ENCODE data around the gene KCNG2.

KCNG2 gene

DNA sequence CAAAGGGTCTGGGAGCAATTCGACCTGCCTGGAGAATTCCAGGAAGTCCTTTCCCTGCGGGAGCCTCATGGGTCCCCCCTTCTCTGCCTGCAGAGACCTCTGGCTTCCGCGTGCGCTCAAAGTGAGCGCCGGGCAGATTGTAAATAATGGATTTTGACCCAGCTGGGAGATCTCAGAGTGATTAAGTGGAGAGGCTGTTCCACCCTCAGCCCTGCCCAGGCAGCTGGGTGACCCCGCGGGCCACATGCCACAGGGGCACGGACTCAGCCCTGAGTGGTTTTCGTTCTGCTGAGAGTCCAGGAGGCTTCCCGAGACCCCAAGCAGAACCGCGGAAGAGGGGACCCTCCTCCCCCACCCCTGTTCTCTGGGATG is 1.2 kb downstream of the KCNG2 start:
- no peak for DNase-seq (ENCODE audit: low read depth in 3 of 3)

DNA sequence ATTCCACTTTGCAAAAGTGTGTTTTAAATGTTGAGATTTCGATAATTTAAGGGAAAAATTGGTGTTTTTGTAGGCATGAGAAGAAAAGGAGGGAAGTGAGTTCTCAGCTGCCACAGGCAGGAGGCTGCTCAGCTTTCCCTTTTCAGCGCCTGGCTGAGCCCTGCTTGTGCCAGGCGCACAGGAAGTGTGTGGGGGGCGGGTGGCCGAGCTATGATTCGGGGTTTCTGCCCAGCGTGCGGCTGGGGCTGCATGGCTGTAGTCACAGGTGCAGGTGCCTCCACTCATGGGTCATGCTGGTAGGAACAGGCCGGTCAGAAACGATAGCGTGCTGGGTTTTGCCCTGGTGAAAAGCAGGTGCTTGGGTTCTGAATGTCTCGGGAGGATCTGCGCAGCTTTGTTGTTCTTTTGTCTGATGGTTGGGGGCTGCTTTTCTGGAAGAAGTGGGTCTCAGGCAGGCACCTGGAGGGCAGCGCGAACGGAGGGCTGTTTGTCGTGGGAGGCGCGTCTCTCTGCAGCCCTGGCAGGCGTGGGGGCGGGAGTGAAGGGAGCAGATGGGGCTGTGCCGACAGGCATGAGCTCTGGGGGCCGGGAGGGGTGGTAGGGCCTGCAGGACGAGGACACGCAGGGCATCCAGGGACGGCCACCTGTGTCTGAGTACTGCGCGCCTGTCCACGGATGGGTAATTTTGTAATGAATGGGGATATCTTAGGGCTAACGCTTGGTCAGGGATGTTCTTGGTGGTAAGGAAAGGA is 2.1 kb downstream of the KCNG2 start:
- DNase-seq (ENCODE audit: low read depth in 3 of 3), result no peak

DNA sequence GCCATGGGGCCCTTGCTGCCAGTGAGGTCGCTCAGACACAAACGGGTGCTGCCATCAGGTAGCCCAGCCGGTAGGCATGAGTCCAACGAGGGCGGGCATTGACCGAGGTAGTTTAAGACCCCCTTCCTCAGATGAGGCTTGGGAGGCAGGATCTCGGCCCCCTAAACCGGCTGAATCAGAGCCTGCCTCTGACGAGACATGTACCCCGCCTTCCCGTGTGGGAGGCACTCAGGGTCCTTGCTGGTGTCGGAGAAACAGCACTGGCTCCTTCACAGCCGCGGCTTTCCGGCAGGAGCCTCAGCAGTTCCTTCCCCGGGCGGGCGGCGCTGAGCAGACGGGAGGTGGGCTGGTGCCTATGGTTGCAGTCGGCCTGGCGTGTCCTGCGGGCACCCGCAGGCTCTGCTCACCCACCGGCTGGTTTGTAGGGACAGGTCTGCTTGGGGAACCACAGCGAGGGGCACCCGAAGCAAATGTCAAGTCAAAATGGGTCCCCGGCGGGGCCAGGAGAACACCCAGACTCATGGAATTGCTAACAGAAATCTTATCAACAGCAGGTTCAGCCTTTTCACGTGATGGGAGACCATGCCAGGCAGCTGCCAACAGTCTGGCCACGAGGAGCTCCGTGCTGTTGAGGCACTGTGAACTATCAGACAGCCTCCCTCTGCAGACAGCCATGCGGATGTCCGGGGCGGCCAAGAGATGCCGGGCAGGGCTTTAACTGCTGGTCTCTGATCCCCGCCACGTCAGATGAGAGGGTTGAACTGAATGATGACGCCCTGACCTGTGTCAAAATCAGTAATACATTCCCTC is 2.8 kb downstream of the KCNG2 start:
- no peak for DNase-seq (ENCODE audit: low read depth in 3 of 3)

DNA sequence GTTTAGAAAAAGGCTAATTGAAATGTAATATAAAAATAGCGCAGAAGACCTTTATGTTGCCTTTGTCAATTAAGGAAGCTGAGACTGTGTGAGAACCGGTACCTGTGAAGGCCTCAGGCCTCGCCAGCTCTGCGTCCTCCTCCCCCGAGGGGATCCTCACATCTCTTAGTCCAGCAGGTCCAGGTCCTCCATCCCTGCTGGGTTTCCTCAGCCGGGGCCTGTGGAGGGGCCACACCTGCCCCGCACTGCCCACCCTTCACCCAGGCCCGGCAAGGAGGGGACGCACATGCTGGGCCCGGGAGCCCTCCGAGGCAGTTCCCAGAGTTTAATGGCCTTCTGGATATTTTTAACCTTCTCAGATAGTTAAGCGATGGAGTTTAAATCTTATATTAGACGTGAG is 3.5 kb downstream of the KCNG2 start:
- DNase-seq (ENCODE audit: low read depth in 3 of 3), result no peak

DNA sequence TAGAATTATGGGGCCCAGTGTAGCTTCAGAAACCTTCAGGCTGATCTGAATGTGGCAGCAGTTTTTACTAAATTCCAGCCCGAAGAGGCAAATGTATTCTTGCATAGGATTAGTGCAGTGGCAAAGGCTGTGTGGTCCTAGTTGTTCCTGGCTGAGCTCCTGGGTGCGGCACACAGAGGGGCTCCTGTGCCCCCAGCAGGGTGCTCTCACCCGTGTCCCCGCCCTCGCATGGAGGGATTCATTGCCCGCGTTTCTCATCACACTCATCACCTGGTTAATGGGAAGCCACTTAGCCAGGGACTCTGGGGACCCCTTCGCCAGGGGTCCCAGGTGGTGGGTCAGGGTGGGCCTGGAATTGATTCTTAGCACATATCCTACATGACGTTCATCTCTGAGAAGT is 3.9 kb downstream of the KCNG2 start:
- no peak for DNase-seq (ENCODE audit: low read depth in 3 of 3)

DNA sequence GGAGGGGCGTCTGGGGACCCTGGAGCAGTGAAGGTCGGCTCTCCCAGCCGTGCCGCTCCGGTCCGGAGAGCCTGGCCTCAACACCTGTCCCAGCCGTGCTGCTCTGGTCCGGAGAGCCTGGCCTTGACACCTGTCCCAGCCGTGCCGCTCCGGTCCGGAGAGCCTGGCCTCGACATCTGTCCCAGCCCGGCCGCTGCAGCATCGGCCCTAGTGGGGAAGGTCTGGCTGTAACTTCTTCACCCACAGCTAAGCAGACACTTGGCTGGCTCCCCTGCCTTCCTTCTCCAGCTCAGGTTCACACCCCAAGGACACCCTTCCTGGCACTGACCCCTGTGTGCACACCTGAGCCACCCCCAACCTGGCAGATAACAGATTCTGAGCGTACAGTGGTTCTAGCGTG is 4.6 kb downstream of the KCNG2 start:
- no peak for DNase-seq (ENCODE audit: low read depth in 3 of 3)

DNA sequence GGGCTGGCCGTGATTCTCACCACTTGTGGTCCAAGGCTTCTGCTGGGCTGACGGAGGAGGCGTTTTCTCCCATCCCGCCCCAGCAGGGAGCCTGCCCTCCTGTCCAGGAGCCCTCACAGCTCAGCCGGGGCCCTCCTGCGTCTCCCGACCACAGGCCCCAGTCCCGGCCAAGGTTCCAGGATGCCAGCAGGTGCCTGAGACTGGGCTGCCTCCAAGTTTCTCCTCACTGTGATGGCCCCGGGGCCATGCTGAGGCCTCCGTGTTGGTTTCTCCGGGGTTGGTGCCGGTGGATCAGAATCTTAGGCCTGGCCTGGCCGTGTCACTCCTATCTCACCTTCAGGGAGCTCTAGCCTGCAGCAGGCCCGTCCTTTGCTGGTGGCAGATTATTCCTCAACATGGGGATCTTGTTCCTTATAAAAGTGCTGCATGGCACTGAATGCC is 5.9 kb downstream of the KCNG2 start:
- DNase-seq (ENCODE audit: low read depth in 3 of 3), result no peak

DNA sequence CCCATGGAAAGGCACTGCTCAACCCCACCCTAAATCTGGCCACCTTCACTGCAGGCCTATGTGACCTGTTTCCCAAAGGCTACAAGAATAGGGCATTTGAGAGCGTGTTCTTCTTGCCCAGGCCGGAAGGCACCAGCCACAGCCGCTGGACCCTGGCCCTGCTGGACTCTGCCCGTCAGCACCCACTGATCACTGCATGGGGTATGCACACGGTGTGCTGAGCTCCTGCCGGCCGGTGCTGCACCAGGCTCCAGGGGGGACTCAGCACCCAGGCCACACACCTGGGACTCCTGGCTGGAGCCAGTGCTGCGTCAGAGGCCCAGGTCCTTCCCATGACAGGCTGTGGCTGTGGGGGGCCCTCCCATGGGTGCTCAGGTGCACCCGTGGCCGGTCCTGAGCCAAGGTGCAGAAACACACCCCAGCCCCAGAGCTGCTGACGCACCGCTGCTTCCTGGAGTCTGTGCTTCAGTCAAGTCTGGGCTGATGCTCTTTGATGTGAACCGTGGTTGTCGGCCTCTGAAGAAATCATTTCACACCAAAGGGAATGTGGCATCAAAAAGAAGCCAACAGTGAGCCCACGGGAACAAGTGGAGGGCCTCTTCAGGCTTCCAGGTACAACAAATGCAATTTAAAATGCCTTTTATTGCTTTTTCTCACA is 6.5 kb downstream of the KCNG2 start:
- no peak for DNase-seq (ENCODE audit: low read depth in 3 of 3)

DNA sequence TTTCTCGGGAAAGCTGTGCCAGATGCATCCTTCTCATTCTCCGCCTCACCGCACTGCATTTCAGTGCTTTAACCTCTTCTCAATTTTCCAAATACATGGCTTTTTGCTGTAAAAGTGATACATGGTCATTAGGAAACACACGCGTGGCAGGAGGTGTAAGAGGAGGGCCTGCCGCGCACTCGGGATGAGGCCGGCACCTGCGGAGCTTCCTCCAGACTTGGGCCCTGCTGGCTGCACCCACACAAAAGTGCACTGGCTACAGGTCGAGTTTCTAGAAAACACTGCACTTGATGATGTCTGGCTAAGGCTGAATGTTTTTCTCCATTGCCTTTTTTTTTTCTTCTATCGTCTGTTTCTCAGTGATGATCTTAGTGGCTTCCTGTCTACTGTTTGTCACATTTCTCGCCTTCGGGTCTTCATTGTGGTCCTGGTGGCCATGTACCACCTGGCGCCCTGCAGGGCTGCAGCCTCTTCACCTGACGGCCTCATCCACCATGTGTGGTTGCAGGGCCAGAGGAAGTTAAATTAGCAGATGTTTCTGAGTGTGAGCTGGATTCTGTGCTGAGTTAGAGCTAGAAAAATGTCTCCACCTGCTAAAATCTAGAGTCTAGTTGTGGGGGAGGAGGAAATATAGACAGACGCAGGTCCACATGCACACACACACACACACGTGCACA is 7.6 kb downstream of the KCNG2 start:
- DNase-seq (ENCODE audit: low read depth in 3 of 3), result no peak

DNA sequence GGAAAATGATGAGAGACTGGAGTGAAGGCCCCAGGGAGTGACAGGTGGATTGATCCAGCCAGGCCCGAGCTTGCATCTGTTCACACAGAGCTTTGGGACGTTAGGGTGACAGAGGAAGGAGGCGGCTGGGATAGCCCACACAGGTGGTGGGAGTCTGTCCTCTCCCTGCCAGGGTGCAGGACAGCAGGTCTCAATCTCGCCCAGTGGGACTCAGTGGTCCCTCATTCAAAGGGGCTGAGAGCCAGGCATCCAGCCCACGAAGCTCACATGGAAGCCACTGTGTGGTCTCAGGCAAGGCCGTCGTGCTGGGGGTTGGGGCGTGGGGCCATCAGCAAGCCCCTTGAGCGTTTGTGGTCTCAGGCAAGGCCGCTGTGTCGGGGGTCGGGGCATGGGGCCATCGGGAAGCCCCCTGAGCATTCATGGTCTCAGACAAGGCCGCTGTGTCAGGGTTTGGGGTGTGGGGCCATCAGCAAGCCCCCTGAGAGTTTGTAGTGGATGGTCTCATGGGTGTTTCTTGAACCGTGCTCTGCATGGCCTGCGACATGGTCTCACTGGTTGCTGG is 8.3 kb downstream of the KCNG2 start:
- DNase-seq (ENCODE audit: low read depth in 3 of 3), result no peak

DNA sequence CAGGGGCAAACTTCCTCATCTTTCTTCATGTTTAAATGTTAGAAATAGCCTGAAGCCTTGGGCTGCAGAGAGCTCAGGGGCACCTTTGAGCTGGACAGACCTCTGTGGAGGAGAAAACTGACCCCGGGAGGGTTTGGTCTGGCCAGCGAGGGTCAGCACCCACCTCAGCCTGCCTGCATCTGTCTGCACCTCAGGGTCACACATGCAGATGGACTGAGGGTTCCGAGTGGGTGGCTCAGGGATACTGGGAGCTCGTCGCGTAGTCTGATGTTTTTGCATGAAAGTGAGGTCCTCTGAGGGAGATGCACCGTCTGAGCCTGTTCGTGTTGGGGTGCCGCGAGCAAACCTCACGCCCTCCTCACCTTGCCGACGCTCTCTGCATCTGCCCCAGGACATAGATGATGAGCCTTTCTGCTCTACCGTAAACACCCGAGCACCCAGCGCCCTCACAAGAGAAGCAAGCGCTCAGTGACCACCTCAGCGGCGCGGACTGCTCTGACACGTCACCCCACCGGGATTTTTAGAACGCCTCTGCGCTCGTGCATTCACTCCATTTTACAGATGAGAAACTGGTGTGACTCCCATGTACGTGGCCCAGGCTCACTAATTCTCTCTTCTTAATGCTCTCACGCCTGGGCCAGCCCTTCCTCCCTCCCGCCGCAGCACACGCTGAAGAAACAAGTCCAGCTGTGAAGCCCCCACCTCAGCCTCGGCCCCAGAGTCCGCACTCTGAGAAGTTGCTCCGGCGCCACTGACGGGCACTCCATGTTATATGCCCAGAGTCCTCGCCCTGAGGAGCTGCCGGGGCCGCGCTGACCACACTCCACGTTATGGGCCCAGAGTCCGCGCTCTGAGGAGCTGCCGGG is 9.5 kb downstream of the KCNG2 start:
- no peak for DNase-seq (ENCODE audit: low read depth in 3 of 3)

DNA sequence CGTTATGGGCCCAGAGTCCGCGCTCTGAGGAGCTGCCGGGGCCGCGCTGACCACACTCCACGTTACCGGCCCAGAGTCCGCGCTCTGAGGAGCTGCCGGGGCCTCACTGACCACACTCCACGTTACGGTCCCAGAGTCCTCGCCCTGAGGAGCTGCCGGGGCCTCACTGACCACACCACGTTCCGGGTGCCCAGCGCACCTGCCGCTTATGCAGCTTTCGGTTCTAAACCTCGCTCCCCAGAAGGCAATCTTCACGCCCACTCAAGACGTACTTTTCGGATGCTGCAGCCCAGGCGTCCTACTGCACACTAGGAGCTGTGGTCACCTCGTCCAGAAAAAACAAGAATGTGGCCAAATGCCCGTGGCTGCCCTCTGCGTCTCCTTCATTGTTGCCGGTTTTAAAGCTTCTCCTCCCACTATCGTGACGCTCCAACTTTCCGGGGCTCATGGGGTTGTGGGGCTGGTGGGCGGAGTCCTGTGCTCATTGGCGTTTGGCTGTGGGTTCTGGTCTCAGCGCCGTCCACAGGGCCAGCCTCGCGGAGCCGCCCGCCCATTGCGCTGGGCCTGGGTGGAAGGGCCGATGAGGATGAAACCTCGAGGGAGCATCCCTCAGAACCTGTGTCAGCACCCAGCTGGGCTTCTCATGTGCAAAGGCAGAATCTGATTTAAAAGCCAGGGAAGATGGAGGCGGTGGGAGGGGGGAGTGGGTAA is 11.9 kb downstream of the KCNG2 start:
- DNase-seq (ENCODE audit: low read depth in 3 of 3), result no peak

DNA sequence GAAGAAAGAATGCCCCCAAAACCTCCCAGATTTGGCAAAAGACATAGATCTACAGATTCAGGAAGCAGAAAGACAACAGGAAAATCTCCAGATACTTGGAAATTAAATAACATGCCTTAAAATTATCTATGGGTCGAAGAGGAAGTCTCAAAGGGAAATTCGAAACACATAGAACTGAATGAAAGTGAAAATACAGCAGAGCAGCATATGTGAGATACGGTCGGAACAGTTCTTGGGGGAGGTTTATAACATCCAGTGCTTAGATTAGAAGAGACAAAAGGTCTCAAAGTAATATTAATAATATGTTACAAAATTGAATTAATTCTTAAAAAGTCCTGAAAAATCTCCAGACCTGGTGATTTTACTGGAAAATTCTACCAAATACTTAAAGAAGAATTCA is 14.3 kb downstream of the KCNG2 start:
- no peak for DNase-seq (ENCODE audit: low read depth in 3 of 3)

DNA sequence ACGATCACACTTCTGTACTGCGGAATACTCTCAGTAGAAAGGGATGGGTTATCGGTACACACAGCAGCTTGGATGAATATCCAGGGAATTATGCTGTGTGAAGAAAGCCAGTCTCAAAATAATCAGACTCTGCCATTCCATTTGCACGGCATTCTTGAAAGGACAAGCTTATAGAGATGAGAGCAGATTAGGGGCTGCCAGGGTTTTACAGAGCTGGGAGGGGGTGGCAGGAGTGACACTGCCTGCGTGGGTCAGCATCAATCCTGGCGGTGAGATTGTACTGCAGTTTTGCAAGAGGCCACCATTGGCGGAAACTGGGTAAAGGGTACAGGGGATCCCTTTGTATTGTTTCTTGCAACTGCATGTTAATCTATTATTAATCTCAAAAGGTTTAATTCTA is 16.6 kb downstream of the KCNG2 start:
- DNase-seq (ENCODE audit: low read depth in 3 of 3), result no peak

DNA sequence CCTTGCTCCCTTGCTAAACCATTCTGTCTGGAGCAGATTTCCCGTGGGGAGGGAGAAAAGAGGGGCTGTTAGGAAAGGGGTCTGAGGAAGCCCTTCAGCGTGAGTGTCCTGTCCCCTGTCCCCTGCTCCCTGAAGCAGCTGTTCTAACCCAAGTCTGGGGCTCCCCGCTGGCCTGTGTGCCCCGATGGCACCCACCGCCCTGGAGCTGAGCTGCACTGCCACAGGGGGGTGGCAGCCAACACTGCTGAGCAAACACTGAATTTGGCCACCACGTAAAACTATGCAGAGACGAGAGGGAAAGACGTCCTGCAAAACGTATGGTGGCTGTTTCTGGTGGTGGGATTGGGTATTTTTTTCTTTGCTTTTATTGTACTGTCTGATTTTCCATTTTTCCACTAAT is 17.9 kb downstream of the KCNG2 start:
- no peak for DNase-seq (ENCODE audit: low read depth in 3 of 3)

DNA sequence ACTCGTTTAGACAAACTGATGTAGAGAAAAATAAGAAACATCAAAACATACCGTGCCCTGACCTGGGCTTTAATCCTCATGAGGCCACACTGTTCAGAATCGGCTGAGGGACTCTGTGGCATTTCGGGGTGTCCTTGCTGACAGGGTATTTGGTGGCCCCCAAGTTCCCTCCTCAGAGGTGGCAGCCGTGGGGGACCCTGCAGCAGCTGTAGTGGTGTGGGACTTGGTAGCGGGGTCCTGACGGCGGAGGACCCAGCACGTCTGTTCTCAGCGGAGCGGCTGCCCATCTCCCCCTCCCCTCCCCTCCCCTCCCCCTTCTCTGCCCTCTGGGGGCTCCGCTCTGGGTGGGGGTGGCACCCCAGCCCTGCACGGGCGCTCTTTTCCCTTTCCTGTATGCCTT is 18.4 kb downstream of the KCNG2 start:
- DNase-seq (ENCODE audit: low read depth in 3 of 3), result no peak

DNA sequence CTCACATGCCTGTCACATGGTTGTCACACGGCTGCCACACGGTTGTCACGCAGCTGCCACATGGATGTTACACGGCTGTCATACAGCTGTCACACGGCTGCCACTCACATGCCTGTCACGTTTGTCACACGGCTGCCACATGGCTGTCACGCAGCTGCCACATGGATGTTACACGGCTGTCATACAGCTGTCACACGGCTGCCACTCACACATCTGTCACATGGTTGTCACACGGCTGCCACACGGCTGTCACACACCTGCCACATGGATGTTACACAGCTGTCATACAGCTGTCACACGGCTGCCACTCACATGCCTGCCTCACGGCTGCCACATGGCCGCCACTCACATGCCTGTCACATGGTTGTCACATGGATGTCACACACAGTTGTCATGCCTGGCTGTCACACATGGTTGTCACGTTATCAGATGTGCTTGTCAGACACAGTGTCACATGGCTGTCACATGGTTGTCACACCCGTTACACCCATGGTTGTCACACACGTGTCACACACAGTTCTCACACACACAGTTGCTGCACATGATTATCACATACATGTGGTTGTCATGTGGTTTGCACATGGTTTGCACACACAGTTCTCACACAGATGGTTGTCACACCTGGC is 19.4 kb downstream of the KCNG2 start:
- DNase-seq (ENCODE audit: low read depth in 3 of 3), result no peak

DNA sequence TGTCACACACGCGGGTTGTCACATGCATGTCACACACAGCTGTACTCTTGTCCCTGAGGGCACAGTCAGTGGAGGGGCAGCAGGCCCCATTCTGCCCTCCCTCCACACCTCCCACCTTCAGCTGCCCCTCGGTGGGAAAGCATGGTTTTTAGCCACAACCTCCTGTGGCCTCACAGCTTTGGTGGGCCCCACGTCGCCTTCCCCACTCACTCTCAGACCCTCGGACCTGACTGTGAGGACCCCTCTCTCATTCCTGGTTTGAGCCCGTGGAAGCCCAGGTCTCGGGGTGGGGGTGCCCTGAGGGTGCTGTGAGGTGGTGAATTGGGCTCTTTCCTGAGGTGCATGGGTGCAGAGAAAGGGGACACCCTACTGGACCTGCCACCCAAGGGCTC is 19.9 kb downstream of the KCNG2 start:
- DNase-seq (ENCODE audit: low read depth in 3 of 3), result no peak

DNA sequence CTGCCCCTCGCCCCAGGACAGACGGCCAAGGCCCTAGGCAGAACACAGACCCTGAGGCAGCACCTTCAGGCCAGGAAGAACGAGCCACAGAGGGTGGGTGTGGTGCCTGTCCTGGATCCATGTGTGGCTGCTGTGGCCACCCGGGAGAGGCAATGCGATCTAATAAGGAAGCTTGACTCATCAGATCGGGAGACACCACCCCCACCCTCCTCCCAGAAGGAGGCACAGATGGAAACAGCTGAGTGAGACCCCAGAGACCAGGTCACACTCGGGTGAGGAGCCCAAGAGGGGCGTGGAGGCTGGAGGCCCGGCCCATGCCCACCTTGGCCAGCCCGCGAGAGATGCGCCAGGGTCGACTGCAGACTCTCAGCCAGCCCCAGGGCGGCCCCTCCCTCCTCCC is 20.3 kb downstream of the KCNG2 start:
- no peak for DNase-seq (ENCODE audit: low read depth in 3 of 3)

DNA sequence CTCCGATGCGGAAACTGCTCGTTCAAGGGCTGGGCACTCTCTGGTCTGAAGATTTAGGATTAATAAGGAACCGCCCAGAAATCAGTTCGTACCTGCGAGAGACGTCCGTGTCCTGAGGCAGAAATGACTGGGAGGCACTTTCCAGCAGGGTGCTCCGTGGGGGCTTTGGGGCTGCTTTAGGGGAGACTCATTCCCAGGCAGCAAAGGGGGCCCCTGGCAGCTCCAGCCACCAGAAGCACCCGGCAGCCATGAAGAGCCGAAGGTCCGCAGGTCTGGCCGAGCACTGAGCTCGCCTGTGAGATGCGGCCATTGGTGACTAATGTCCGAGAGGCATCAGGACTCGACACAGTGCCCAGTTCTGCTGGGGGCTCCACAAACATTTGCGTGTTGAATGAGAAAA is 20.9 kb downstream of the KCNG2 start:
- DNase-seq (ENCODE audit: low read depth in 3 of 3), result no peak
